ENCODE results near the gene TXLNB.

GRCh38 chr6:139334806-139335446, 43.1 kb upstream of the TXLNB start:
- TF ChIP-seq POLR2AphosphoS5 (IDR thresholded peaks at IDR 0.05; ENCODE audit: low read depth) = no peak
- TF ChIP-seq CTCF (IDR thresholded peaks at IDR 0.05; ENCODE audit: insufficient read depth, low read length) = no peak
- TF ChIP-seq REST (IDR thresholded peaks at IDR 0.05; ENCODE audit: insufficient replicate concordance, low read depth) = no peak
- TF ChIP-seq GABPA (IDR thresholded peaks at IDR 0.05; ENCODE audit: low read depth) = no peak
